Subcutaneous adipose tissue (tissue), 4 donors: Measurements from ENCODE around the gene DCAF6. TPM values are rescaled to one million over a fixed set of nuclear protein-coding genes. Genes with fewer than 3 reads are reported as not detected.

ENCODE experiments used
- CTCF ChIP-seq: fragments of 450-650 bp; IDR thresholded peaks from one replicate; pipeline ENCODE4 v1.5.1; 2016; ENCODE audit warnings: low read depth, mild to moderate bottlenecking, control low read depth, antibody characterized with exemption, moderate library complexity
- total RNA-seq, 4 donors: library from RNA; depleted of rRNA; stranded (reverse); fragments of >200 nt; gene quantifications; one replicate each; pipeline ENCODE4 v1.1.0, GENCODE V29; 2016

The DCAF6 gene
- total RNA-seq, result 100 to 1,000 TPM in 2 of 4 donors, 10 to 100 TPM in 2; 94.4 to 116 (median 99.8) TPM

- no peak for TF ChIP-seq CTCF
These were observed at the start of gene DCAF6 for GRCh38 chr1:167936068-167936929. Gene DCAF6, plus strand, starts transcription at chr1:167936683. Its CDS starts 229 bp downstream, at chr1:167936912.

- no peak for TF ChIP-seq CTCF
These were observed 46.1 kb upstream of the DCAF6 start for GRCh38 chr1:167890400-167890799.

- TF ChIP-seq CTCF, result no peak
These were observed 42.7 kb upstream of the DCAF6 start for GRCh38 chr1:167893798-167894197.

- no peak for TF ChIP-seq CTCF
These were observed 37.8 kb upstream of the DCAF6 start for GRCh38 chr1:167898578-167899222.

GRCh38 chr1:167899253-167899681 lies 37.2 kb upstream of the DCAF6 start:
- TF ChIP-seq CTCF, result no peak

- no peak for TF ChIP-seq CTCF
These were observed 35.6 kb upstream of the DCAF6 start for GRCh38 chr1:167900907-167901306.

GRCh38 chr1:167904652-167905130 lies 31.8 kb upstream of the DCAF6 start:
- TF ChIP-seq CTCF, result no peak
